ENCODE results near the gene MDM2. TPM values are rescaled to one million over a fixed set of nuclear protein-coding genes. Genes with fewer than 3 reads are reported as not detected.

Gene MDM2
- polyA plus RNA-seq, 1 of the 3 experiments (the other 2 are of a cell fraction), result 21.5 TPM

GRCh38 chr12:68765696-68766095 lies 42.3 kb upstream of the MDM2 start (continued):
- TF ChIP-seq RAD21 (IDR thresholded peaks at IDR 0.05; ENCODE audit: low read length), result no peak
- TF ChIP-seq GATA2 (CRISPR knock-in tag; IDR thresholded peaks at IDR 0.05), result no peak

GRCh38 chr12:68766646-68767045 lies 41.3 kb upstream of the MDM2 start:
- Histone ChIP-seq H3F3A (replicated peaks; ENCODE audit: insufficient read depth) (peaks cover 3% of the 10 kb centered on the region), H3K79me2 (ENCODE audit: insufficient read depth) (no peaks in the 10 kb centered on the region), H3K4me3 (ENCODE audit: low read depth in 2 of 2, low read length in 1 of 2) (no peak overlapping the region), H3K4me2 (no peak overlapping the region), H3K4me1 (ENCODE audit: control insufficient read depth in 1 of 2, insufficient read depth in 2 of 2, low read depth in 1 of 2, low read length in 1 of 2) (no peaks in the 10 kb centered on the region; a peak in 1 of 4 replicates), H3K9ac (no peak overlapping the region), H3K9me2 (no peaks in the 10 kb centered on the region), H3K9me3 (no peaks in the 10 kb centered on the region), H4K20me1 (ENCODE audit: insufficient read depth) (no peaks in the 10 kb centered on the region), H2AFZ (ENCODE audit: low read depth) (no peak overlapping the region), H3K27ac (ENCODE audit: low read depth in 2 of 2, low read length in 1 of 2) (no peak overlapping the region), H3K27me3 (ENCODE audit: insufficient read depth) (no peaks in the 10 kb centered on the region), H3K36me3 (replicated peaks in 1 of 2; ENCODE audit: control insufficient read depth in 1 of 2, insufficient read depth in 2 of 2, low read length in 1 of 2) (peaks cover 2 to 16% of the 10 kb centered on the region in 2 experiments)
- no peak for DNase-seq
- no peak for TF ChIP-seq EP300 (IDR thresholded peaks at IDR 0.05; ENCODE audit: borderline replicate concordance in 1 of 2, low read depth in 1 of 2, low read length in 1 of 2)
- TF ChIP-seq POLR2AphosphoS5 (IDR thresholded peaks at IDR 0.05; ENCODE audit: low read depth, low read length), result no peak
- TF ChIP-seq SMC3 (IDR thresholded peaks at IDR 0.05; ENCODE audit: low read depth, low read length), result no peak
- TF ChIP-seq, protein P1, sequence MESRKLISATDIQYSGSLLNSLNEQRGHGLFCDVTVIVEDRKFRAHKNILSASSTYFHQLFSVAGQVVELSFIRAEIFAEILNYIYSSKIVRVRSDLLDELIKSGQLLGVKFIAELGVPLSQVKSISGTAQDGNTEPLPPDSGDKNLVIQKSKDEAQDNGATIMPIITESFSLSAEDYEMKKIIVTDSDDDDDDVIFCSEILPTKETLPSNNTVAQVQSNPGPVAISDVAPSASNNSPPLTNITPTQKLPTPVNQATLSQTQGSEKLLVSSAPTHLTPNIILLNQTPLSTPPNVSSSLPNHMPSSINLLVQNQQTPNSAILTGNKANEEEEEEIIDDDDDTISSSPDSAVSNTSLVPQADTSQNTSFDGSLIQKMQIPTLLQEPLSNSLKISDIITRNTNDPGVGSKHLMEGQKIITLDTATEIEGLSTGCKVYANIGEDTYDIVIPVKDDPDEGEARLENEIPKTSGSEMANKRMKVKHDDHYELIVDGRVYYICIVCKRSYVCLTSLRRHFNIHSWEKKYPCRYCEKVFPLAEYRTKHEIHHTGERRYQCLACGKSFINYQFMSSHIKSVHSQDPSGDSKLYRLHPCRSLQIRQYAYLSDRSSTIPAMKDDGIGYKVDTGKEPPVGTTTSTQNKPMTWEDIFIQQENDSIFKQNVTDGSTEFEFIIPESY (IDR thresholded peaks at IDR 0.05; ENCODE audit: borderline replicate concordance, low read depth), result no peak
- no peak for TF ChIP-seq YY1 (IDR thresholded peaks at IDR 0.05; ENCODE audit: low read depth)
- TF ChIP-seq, protein P2, sequence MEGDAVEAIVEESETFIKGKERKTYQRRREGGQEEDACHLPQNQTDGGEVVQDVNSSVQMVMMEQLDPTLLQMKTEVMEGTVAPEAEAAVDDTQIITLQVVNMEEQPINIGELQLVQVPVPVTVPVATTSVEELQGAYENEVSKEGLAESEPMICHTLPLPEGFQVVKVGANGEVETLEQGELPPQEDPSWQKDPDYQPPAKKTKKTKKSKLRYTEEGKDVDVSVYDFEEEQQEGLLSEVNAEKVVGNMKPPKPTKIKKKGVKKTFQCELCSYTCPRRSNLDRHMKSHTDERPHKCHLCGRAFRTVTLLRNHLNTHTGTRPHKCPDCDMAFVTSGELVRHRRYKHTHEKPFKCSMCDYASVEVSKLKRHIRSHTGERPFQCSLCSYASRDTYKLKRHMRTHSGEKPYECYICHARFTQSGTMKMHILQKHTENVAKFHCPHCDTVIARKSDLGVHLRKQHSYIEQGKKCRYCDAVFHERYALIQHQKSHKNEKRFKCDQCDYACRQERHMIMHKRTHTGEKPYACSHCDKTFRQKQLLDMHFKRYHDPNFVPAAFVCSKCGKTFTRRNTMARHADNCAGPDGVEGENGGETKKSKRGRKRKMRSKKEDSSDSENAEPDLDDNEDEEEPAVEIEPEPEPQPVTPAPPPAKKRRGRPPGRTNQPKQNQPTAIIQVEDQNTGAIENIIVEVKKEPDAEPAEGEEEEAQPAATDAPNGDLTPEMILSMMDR (IDR thresholded peaks at IDR 0.05), result no peak
- TF ChIP-seq JUND (IDR thresholded peaks at IDR 0.05), result no peak
- no peak for TF ChIP-seq FOXM1 (IDR thresholded peaks at IDR 0.05; ENCODE audit: low read depth)
- no peak for TF ChIP-seq SIN3A (IDR thresholded peaks at IDR 0.05; ENCODE audit: borderline replicate concordance, low read depth, low read length)
- TF ChIP-seq MEF2A (IDR thresholded peaks at IDR 0.05; ENCODE audit: borderline replicate concordance, low read depth), result no peak
- no peak for TF ChIP-seq FOXJ3 (CRISPR knock-in tag; IDR thresholded peaks at IDR 0.05)
- no peak for TF ChIP-seq PBX3 (IDR thresholded peaks at IDR 0.05)
- TF ChIP-seq RAD21 (IDR thresholded peaks at IDR 0.05; ENCODE audit: low read length), result no peak
- TF ChIP-seq RFX5 (IDR thresholded peaks at IDR 0.05; ENCODE audit: low read length), result no peak
- no peak for TF ChIP-seq FOSL2 (IDR thresholded peaks at IDR 0.05; ENCODE audit: borderline replicate concordance, low read depth)
- no peak for TF ChIP-seq TAF1 (IDR thresholded peaks at IDR 0.05; ENCODE audit: borderline replicate concordance, low read depth, low read length)
- no peak for TF ChIP-seq TCF12 (IDR thresholded peaks at IDR 0.05)
- 100% methylated on average over 2 of the region's 2 CpGs for WGBS (ENCODE audit: low lambda C conversion rate)
- CTCF ChIA-PET, result no interaction called here
- POLR2A ChIA-PET, result no interaction called here

Measured in SK-N-SH (cell line).